Central memory CD8-positive, alpha-beta T cell (primary cell): ENCODE data around the gene WDR19.
"Not testable (repeated sequence)": the region's sequence is repeated elsewhere in the genome, so short reads cannot be mapped to it uniquely, and the experiment has no call there.

ENCODE experiments used
- ATAC-seq: fragments of 150-1000 bp; cut with Tn5 transposase; replicated peaks from 2 replicates; pipeline ENCODE4 v1.10.0; 2022; ENCODE audit warnings: mild to moderate bottlenecking, moderate FRiP score, moderate number of reproducible peaks; ENCODE audit not compliant: poor library complexity, severe bottlenecking; ENCODE audit errors: extremely low read depth
- DNase-seq, 2 donors: peaks; one replicate each; pipeline ENCODE4 v3.0.0; 2021; ENCODE audit warnings: low spot score in 2 of 2
- H3K27ac Mint-ChIP-seq: one replicate; pipeline ENCODE4 v1.8.0; 2022; ENCODE audit warnings: low read depth, mild to moderate bottlenecking, moderate library complexity, mixed read lengths
- H3K27me3 Mint-ChIP-seq: one replicate; pipeline ENCODE4 v1.8.0; 2022; ENCODE audit warnings: mixed read lengths
- H3K36me3 Mint-ChIP-seq: one replicate; pipeline ENCODE4 v1.8.0; 2022; ENCODE audit warnings: mild to moderate bottlenecking, moderate library complexity, mixed read lengths; ENCODE audit not compliant: insufficient read depth
- H3K4me1 Mint-ChIP-seq: one replicate; pipeline ENCODE4 v1.8.0; 2022; ENCODE audit warnings: mixed read lengths
- H3K4me3 Mint-ChIP-seq: one replicate; pipeline ENCODE4 v1.8.0; 2022; ENCODE audit warnings: mild to moderate bottlenecking, moderate library complexity, mixed read lengths
- H3K9me3 Mint-ChIP-seq: one replicate; pipeline ENCODE4 v1.8.0; 2022; ENCODE audit warnings: mixed read lengths

Gene WDR19

GRCh38 chr4:39181905-39182638 lies at the start of gene WDR19:
TSS of gene WDR19 (plus strand) at chr4:39182529. CDS start at chr4:39182558, 29 bp downstream.
- no peaks in the 10 kb centered on the region for H3K4me1 Mint-ChIP-seq
- ATAC-seq (peak; percentile 98), DNase-seq (peak; percentile 95 to 97)
- H3K27ac Mint-ChIP-seq = peak within 1 kb of the TSS; percentile 49
- H3K4me3 Mint-ChIP-seq = no peak within 1 kb of the TSS
- H3K9me3 Mint-ChIP-seq = no peaks in the 10 kb centered on the region
- H3K36me3 Mint-ChIP-seq = peaks cover 2% of the 10 kb centered on the region
- H3K27me3 Mint-ChIP-seq = peaks cover 14% of the 10 kb centered on the region

GRCh38 chr4:39133623-39134022 lies 48.7 kb upstream of the WDR19 start:
- H3K27ac Mint-ChIP-seq = no peak overlapping the region
- H3K4me1 Mint-ChIP-seq = peaks cover 6% of the 10 kb centered on the region
- H3K36me3 Mint-ChIP-seq = no peaks in the 10 kb centered on the region
- no peaks in the 10 kb centered on the region for H3K9me3 Mint-ChIP-seq
- no peak for ATAC-seq
- DNase-seq = no peak
- H3K4me3 Mint-ChIP-seq = no peak overlapping the region
- H3K27me3 Mint-ChIP-seq = no peaks in the 10 kb centered on the region

- Mint-ChIP-seq H3K9me3 (no peaks in the 10 kb centered on the region), H3K36me3 (no peaks in the 10 kb centered on the region), H3K27me3 (no peaks in the 10 kb centered on the region), H3K27ac (peak overlapping the region; percentile 4), H3K4me1 (peaks cover 6% of the 10 kb centered on the region), H3K4me3 (no peak overlapping the region)
- DNase-seq (no peak), ATAC-seq (no peak)
These were observed 47.5 kb upstream of the WDR19 start for GRCh38 chr4:39134683-39135306.

- H3K27me3 Mint-ChIP-seq, H3K27ac Mint-ChIP-seq, H3K9me3 Mint-ChIP-seq, H3K4me3 Mint-ChIP-seq, H3K4me1 Mint-ChIP-seq, ATAC-seq, H3K36me3 Mint-ChIP-seq, DNase-seq: not testable (repeated sequence)
These were observed 44.1 kb upstream of the WDR19 start for GRCh38 chr4:39138227-39138626.

GRCh38 chr4:39146211-39146610 lies 36.1 kb upstream of the WDR19 start:
- Mint-ChIP-seq H3K4me3 (no peak overlapping the region), H3K9me3 (no peaks in the 10 kb centered on the region), H3K27me3 (peaks cover 10% of the 10 kb centered on the region), H3K27ac (no peak overlapping the region), H3K4me1 (no peaks in the 10 kb centered on the region), H3K36me3 (peaks cover 2% of the 10 kb centered on the region)
- no peak for DNase-seq
- no peak for ATAC-seq

GRCh38 chr4:39154009-39154408 lies 28.3 kb upstream of the WDR19 start:
- no peak for DNase-seq
- H3K36me3 Mint-ChIP-seq = no peaks in the 10 kb centered on the region
- no peaks in the 10 kb centered on the region for H3K4me1 Mint-ChIP-seq
- H3K4me3 Mint-ChIP-seq = no peak overlapping the region
- peaks cover 5% of the 10 kb centered on the region for H3K27me3 Mint-ChIP-seq
- no peak for ATAC-seq
- H3K9me3 Mint-ChIP-seq = no peaks in the 10 kb centered on the region
- no peak overlapping the region for H3K27ac Mint-ChIP-seq

GRCh38 chr4:39157520-39157919 lies 24.8 kb upstream of the WDR19 start:
- Mint-ChIP-seq H3K27ac (no peak overlapping the region), H3K9me3 (no peaks in the 10 kb centered on the region), H3K4me1 (no peaks in the 10 kb centered on the region), H3K36me3 (no peaks in the 10 kb centered on the region), H3K4me3 (no peak overlapping the region), H3K27me3 (peaks cover 11% of the 10 kb centered on the region)
- DNase-seq (no peak), ATAC-seq (no peak)

- peaks cover 6% of the 10 kb centered on the region for H3K9me3 Mint-ChIP-seq
- DNase-seq = no peak
- H3K36me3 Mint-ChIP-seq = no peaks in the 10 kb centered on the region
- H3K27ac Mint-ChIP-seq = no peak overlapping the region
- ATAC-seq = no peak
- H3K4me3 Mint-ChIP-seq = no peak overlapping the region
- no peaks in the 10 kb centered on the region for H3K4me1 Mint-ChIP-seq
- H3K27me3 Mint-ChIP-seq = peaks cover 31% of the 10 kb centered on the region
These were observed 16.2 kb upstream of the WDR19 start for GRCh38 chr4:39166177-39166576.

GRCh38 chr4:39166669-39167068 lies 15.7 kb upstream of the WDR19 start:
- Mint-ChIP-seq H3K4me3 (no peak overlapping the region), H3K9me3 (peaks cover 6% of the 10 kb centered on the region), H3K27me3 (peaks cover 27% of the 10 kb centered on the region), H3K27ac (no peak overlapping the region), H3K4me1 (no peaks in the 10 kb centered on the region), H3K36me3 (no peaks in the 10 kb centered on the region)
- no peak for ATAC-seq
- no peak for DNase-seq

GRCh38 chr4:39169426-39169825 lies 12.9 kb upstream of the WDR19 start:
- no peaks in the 10 kb centered on the region for H3K4me1 Mint-ChIP-seq
- DNase-seq = no peak
- no peak overlapping the region for H3K4me3 Mint-ChIP-seq
- no peak overlapping the region for H3K27ac Mint-ChIP-seq
- ATAC-seq = no peak
- peaks cover 4% of the 10 kb centered on the region for H3K36me3 Mint-ChIP-seq
- peaks cover 6% of the 10 kb centered on the region for H3K9me3 Mint-ChIP-seq
- peaks cover 12% of the 10 kb centered on the region for H3K27me3 Mint-ChIP-seq

GRCh38 chr4:39170301-39170700 lies 12.0 kb upstream of the WDR19 start:
- no peak for ATAC-seq
- Mint-ChIP-seq H3K27ac (no peak overlapping the region), H3K27me3 (peaks cover 10% of the 10 kb centered on the region), H3K9me3 (peaks cover 6% of the 10 kb centered on the region), H3K4me1 (no peaks in the 10 kb centered on the region), H3K4me3 (no peak overlapping the region), H3K36me3 (peaks cover 4% of the 10 kb centered on the region)
- DNase-seq = no peak

GRCh38 chr4:39178706-39179105 lies 3.6 kb upstream of the WDR19 start:
- Mint-ChIP-seq H3K27ac (no peak overlapping the region), H3K36me3 (peaks cover 2% of the 10 kb centered on the region), H3K9me3 (no peaks in the 10 kb centered on the region), H3K4me3 (no peak overlapping the region), H3K27me3 (peaks cover 14% of the 10 kb centered on the region), H3K4me1 (no peaks in the 10 kb centered on the region)
- ATAC-seq = no peak
- DNase-seq = no peak

- no peak for ATAC-seq
- no peak overlapping the region for H3K4me3 Mint-ChIP-seq
These were observed 2.6 kb upstream of the WDR19 start for GRCh38 chr4:39179681-39180080.

More at GRCh38 chr4:39179681-39180080, 2.6 kb upstream of the WDR19 start:
- DNase-seq = no peak
- Mint-ChIP-seq H3K27ac (no peak overlapping the region), H3K36me3 (peaks cover 2% of the 10 kb centered on the region), H3K27me3 (peaks cover 14% of the 10 kb centered on the region), H3K9me3 (no peaks in the 10 kb centered on the region), H3K4me1 (no peaks in the 10 kb centered on the region)
